ENCODE data around the gene PJA2. TPM values are rescaled to one million over a fixed set of nuclear protein-coding genes. Genes with fewer than 3 reads are reported as not detected.

PJA2 gene
- total RNA-seq, 4 donors from 2014 or later: 37.6 to 64.9 (median 58.7) TPM

DNA sequence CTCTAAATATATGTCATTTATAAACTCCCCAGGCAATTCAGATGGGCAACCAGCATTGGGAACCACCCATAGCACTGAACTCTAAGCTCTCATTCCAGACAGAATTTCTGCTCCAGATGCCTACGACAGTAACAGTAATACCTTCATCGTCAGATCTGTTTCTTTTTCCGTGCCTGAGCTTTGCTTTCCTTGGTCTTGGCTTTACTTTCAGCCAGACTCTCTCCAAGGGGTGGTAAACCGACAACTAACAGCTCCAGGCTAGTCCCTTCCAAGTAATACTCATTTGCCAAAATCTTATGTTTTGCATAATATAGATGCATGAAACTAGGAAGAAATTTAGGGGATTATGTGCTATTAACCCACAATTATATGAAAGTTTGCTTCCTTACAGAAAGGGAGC, 102.3 kb downstream of the PJA2 start:
- no peak overlapping the region for H3K4me3 ChIP-seq
- no peaks in the 10 kb centered on the region for H3K36me3 ChIP-seq
- TF ChIP-seq, protein P1, sequence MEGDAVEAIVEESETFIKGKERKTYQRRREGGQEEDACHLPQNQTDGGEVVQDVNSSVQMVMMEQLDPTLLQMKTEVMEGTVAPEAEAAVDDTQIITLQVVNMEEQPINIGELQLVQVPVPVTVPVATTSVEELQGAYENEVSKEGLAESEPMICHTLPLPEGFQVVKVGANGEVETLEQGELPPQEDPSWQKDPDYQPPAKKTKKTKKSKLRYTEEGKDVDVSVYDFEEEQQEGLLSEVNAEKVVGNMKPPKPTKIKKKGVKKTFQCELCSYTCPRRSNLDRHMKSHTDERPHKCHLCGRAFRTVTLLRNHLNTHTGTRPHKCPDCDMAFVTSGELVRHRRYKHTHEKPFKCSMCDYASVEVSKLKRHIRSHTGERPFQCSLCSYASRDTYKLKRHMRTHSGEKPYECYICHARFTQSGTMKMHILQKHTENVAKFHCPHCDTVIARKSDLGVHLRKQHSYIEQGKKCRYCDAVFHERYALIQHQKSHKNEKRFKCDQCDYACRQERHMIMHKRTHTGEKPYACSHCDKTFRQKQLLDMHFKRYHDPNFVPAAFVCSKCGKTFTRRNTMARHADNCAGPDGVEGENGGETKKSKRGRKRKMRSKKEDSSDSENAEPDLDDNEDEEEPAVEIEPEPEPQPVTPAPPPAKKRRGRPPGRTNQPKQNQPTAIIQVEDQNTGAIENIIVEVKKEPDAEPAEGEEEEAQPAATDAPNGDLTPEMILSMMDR (IDR thresholded peaks at IDR 0.05 in 4 of 5, conservative IDR thresholded peaks at IDR 0.05 in 1 of 5): no peak
- TF ChIP-seq POLR2A (IDR thresholded peaks at IDR 0.05): no peak
- no peak for DNase-seq
- no peak for ATAC-seq
- H3K9me3 ChIP-seq: no peaks in the 10 kb centered on the region
- intact Hi-C loops (cut with DNase I; ENCODE audit: low total_unique reads): loop anchor here (10.0 kb wide), 1 partner anchor 157 kb away; no protein-coding TSS in a partner anchor
- H3K27me3 ChIP-seq: no peaks in the 10 kb centered on the region
- no peak overlapping the region for H3K27ac ChIP-seq
- in situ Hi-C loops (cut with MboI; ENCODE audit: low sequenced_read_pairs in 4 of 4): no loop called here
- H3K4me1 ChIP-seq: peaks cover 12 to 18% of the 10 kb centered on the region in 2 donors

DNA sequence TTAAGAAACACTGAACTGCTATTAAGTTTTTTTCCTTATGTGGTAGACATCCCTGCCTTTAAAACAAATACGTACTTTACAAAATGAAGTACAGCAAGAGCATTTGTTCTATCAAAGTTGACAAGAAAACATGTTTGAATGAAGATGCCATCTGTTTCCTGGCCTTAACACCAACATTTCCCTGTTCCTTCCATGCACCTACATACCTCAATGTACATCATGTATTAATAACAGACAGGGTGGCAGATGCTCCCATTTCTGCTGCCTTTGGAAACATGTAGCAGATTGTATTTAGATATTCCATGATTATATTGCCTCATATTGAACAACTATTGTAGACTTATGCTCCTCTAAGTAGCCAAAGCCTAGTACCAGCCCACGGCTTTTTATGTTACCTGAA, 104.4 kb downstream of the PJA2 start:
- in situ Hi-C loops (cut with MboI; ENCODE audit: low sequenced_read_pairs in 4 of 4): no loop called here

DNA sequence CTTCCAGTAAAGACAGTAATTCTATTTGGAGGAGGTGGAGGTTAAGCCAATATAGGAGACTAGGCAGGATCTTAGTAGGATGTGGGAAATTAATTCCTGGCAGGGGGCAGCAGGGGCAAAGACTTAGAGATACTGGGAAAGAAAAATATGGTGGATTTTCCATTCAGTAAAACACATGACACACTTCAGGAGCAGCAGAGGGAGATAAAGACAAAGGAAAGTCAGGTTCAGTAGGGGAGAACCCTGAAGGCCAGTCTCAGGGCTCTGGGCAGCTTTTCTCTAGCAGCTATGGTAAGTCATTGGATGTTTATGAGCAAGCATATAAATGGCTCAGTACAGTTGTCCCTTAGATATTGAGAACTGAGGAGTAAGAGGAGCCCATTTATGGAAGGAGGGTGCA, 105.5 kb downstream of the PJA2 start:
- TF ChIP-seq POLR2A (IDR thresholded peaks at IDR 0.05): no peak
- TF ChIP-seq, protein P1 (IDR thresholded peaks at IDR 0.05 in 4 of 5, conservative IDR thresholded peaks at IDR 0.05 in 1 of 5): no peak
- intact Hi-C loops (cut with DNase I; ENCODE audit: low total_unique reads) (loop anchor here (10.0 kb wide), 1 partner anchor 160 kb away; no protein-coding TSS in a partner anchor), in situ Hi-C loops (cut with MboI; ENCODE audit: low sequenced_read_pairs in 4 of 4) (no loop called here)
- Histone ChIP-seq H3K27me3 (no peaks in the 10 kb centered on the region), H3K4me1 (peaks cover 4 to 9% of the 10 kb centered on the region in 2 donors), H3K4me3 (no peak overlapping the region), H3K9me3 (no peaks in the 10 kb centered on the region), H3K36me3 (no peaks in the 10 kb centered on the region), H3K27ac (no peak overlapping the region)
- no peak for ATAC-seq
- DNase-seq: no peak

More for the DNA sequence above, 104.4 kb downstream of the PJA2 start:
- Histone ChIP-seq H3K9me3 (no peaks in the 10 kb centered on the region), H3K27ac (no peak overlapping the region), H3K27me3 (no peaks in the 10 kb centered on the region), H3K4me1 (peaks cover 12 to 18% of the 10 kb centered on the region in 2 donors), H3K4me3 (no peak overlapping the region), H3K36me3 (no peaks in the 10 kb centered on the region)
- no peak for TF ChIP-seq POLR2A (IDR thresholded peaks at IDR 0.05)
- TF ChIP-seq, protein P1 (IDR thresholded peaks at IDR 0.05 in 4 of 5, conservative IDR thresholded peaks at IDR 0.05 in 1 of 5): no peak
- DNase-seq (no peak), ATAC-seq (no peak)
- intact Hi-C loops (cut with DNase I; ENCODE audit: low total_unique reads): loop anchor here (10.0 kb wide), 1 partner anchor 159 kb away; no protein-coding TSS in a partner anchor

GRCh38 chr5:109300367-109300766, 109.4 kb downstream of the PJA2 start:
- H3K27ac ChIP-seq: no peak overlapping the region
- in situ Hi-C loops (cut with MboI; ENCODE audit: low sequenced_read_pairs in 4 of 4) (no loop called here), intact Hi-C loops (cut with DNase I; ENCODE audit: low total_unique reads) (loop anchor here (10.0 kb wide), 1 partner anchor 164 kb away; no protein-coding TSS in a partner anchor)
- no peaks in the 10 kb centered on the region for H3K27me3 ChIP-seq
- H3K9me3 ChIP-seq: no peaks in the 10 kb centered on the region
- no peak overlapping the region for H3K4me3 ChIP-seq
- DNase-seq (no peak), ATAC-seq (no peak)
- TF ChIP-seq, protein P1 (IDR thresholded peaks at IDR 0.05 in 4 of 5, conservative IDR thresholded peaks at IDR 0.05 in 1 of 5): no peak
- no peak for TF ChIP-seq POLR2A (IDR thresholded peaks at IDR 0.05)
- no peaks in the 10 kb centered on the region for H3K36me3 ChIP-seq
- no peaks in the 10 kb centered on the region for H3K4me1 ChIP-seq

- in situ Hi-C loops (cut with MboI; ENCODE audit: low sequenced_read_pairs in 4 of 4) (no loop called here), intact Hi-C loops (cut with DNase I; ENCODE audit: low total_unique reads) (no loop called here)
- H3K27me3 ChIP-seq: no peaks in the 10 kb centered on the region
- H3K4me3 ChIP-seq: no peak overlapping the region
- H3K4me1 ChIP-seq: no peaks in the 10 kb centered on the region
- no peak overlapping the region for H3K27ac ChIP-seq
- no peak for ATAC-seq
- DNase-seq: no peak
- no peak for TF ChIP-seq POLR2A (IDR thresholded peaks at IDR 0.05)
- TF ChIP-seq, protein P1 (IDR thresholded peaks at IDR 0.05 in 4 of 5, conservative IDR thresholded peaks at IDR 0.05 in 1 of 5): no peak
- H3K9me3 ChIP-seq: no peaks in the 10 kb centered on the region
- no peaks in the 10 kb centered on the region for H3K36me3 ChIP-seq
Measured at GRCh38 chr5:109299557-109299956, 110.2 kb downstream of the PJA2 start.
